Measurements from ENCODE around the gene SETBP1.

Gene SETBP1

DNA sequence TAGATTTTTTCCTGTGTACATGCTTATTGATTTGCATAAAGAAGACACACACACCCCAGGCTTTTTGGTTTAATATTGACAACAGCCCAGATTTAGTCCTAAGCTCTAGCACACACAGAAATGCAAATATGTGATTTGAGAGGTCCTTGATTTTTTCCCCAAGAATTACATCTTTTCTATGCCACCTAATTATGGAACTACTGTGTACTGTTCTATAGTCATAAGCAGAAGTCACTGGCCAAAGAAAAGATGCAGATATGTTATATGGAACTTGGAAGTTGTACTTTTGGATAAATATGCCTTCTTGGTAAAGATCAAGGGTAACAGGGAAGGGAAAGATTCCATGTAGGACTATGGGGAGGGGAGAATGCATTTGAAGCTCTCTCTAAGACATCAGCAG, 105.6 kb downstream of the SETBP1 start:
- Mint-ChIP-seq H3K9me3 (no peaks in the 10 kb centered on the region), H3K36me3 (ENCODE audit: low read depth) (peaks cover 4% of the 10 kb centered on the region)
- TF ChIP-seq, protein P1, sequence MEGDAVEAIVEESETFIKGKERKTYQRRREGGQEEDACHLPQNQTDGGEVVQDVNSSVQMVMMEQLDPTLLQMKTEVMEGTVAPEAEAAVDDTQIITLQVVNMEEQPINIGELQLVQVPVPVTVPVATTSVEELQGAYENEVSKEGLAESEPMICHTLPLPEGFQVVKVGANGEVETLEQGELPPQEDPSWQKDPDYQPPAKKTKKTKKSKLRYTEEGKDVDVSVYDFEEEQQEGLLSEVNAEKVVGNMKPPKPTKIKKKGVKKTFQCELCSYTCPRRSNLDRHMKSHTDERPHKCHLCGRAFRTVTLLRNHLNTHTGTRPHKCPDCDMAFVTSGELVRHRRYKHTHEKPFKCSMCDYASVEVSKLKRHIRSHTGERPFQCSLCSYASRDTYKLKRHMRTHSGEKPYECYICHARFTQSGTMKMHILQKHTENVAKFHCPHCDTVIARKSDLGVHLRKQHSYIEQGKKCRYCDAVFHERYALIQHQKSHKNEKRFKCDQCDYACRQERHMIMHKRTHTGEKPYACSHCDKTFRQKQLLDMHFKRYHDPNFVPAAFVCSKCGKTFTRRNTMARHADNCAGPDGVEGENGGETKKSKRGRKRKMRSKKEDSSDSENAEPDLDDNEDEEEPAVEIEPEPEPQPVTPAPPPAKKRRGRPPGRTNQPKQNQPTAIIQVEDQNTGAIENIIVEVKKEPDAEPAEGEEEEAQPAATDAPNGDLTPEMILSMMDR (IDR thresholded peaks at IDR 0.05): no peak

DNA sequence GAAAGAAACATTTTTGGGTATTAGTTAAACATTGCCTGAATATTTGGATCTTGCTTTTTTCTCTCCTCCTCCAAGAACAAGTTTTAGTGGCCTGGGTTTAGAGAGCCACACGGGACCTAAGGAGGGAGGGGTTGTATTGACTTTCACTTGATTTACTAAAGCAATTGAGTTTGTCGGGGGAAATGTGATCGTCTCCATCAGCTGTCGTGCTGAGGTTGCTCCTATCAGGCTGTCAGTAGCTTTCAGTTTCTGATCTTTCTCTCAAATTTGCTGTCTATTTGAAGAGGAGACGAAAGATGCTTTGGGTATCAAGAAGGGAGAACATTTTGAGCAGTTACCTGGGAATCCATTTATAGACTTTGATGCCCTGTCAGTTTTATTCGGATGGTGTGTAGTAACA, 106.0 kb downstream of the SETBP1 start:
- H3K36me3 Mint-ChIP-seq (ENCODE audit: low read depth): peaks cover 4% of the 10 kb centered on the region
- peaks cover 84% of the 10 kb centered on the region for H3K4me1 Mint-ChIP-seq
- H3K27me3 Mint-ChIP-seq (ENCODE audit: low read depth, poor library complexity): no peaks in the 10 kb centered on the region
- TF ChIP-seq, protein P1 (IDR thresholded peaks at IDR 0.05): no peak
- peak overlapping the region; percentile 38 for H3K4me3 Mint-ChIP-seq
- H3K9me3 Mint-ChIP-seq: no peaks in the 10 kb centered on the region
- H3K27ac Mint-ChIP-seq: peak overlapping the region; percentile 31
- DNase-seq: peak; percentile 13

More for the DNA sequence above, 105.6 kb downstream of the SETBP1 start:
- Mint-ChIP-seq H3K4me3 (peak overlapping the region; percentile 38), H3K27ac (peak overlapping the region; percentile 31), H3K4me1 (peaks cover 84% of the 10 kb centered on the region), H3K27me3 (ENCODE audit: low read depth, poor library complexity) (no peaks in the 10 kb centered on the region)
- no peak for DNase-seq

DNA sequence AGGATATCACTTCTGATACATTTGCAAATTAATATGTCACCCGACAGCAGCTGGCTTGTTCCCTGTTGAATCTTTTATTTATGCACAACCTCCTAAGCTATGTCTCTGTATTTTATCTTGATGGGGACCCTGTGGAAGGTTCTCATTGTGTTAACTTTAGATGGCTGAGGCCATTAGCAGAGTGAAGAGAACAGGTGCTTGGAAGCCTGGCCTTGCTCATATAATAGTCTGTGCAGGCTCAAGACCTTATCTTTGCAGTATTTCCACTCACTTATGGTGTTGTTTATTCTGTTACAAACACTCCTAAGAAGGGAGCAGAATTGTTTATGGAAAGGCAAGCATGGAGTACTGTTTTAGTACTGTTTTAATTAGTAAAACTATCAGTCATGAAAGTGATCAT, 107.6 kb downstream of the SETBP1 start:
- H3K27ac Mint-ChIP-seq: no peak overlapping the region
- peaks cover under 1% of the 10 kb centered on the region for H3K36me3 Mint-ChIP-seq (ENCODE audit: low read depth)
- H3K9me3 Mint-ChIP-seq: no peaks in the 10 kb centered on the region

DNA sequence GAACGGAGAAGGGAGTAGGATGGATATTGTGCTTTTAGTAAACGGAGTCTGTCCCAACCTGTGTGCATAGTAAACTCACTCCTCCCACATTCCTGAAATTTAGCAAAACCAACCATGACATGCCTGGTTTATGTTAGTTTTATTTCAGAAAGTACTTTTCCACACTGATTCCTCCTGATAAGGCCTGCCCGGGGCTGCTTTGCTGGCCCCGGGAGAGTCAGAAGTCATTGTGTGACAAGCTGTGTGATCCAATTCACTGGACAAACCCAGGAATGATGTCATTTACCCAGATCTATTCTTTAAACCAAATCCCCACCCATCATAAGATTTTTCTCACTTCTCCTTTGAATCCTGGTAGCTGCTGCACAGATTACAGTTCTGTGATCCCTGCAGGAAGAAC, 109.0 kb downstream of the SETBP1 start:
- DNase-seq: peak; percentile 10
- peak overlapping the region; percentile 61 for H3K4me3 Mint-ChIP-seq
- H3K27me3 Mint-ChIP-seq (ENCODE audit: low read depth, poor library complexity): no peaks in the 10 kb centered on the region

More for the DNA sequence above, 107.6 kb downstream of the SETBP1 start:
- Mint-ChIP-seq H3K4me1 (peaks cover 91% of the 10 kb centered on the region), H3K4me3 (no peak overlapping the region), H3K27me3 (ENCODE audit: low read depth, poor library complexity) (no peaks in the 10 kb centered on the region)
- TF ChIP-seq, protein P1 (IDR thresholded peaks at IDR 0.05): no peak
- DNase-seq: no peak

DNA sequence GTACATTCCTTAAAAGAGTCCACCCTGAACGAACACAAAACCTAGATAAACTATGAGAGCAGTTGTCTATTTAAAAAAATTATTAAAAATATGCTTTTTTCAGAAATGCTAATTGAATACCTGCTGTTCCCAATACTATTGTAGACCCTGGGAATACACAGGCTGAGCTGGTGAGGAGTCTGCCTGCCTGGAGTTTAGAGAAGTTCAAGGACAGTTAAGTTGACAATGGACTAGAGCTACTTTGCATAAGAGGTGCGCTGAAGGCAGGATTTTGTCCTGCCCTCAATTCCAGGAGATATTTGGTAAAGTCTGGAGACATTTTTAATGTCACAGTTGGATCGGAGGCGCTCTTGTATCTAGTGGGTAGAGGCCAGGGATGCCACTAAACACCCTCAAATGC, 110.2 kb downstream of the SETBP1 start:
- Mint-ChIP-seq H3K27ac (peak overlapping the region; percentile 26), H3K9me3 (no peaks in the 10 kb centered on the region), H3K27me3 (ENCODE audit: low read depth, poor library complexity) (no peaks in the 10 kb centered on the region), H3K4me3 (no peak overlapping the region), H3K4me1 (peaks cover 74% of the 10 kb centered on the region), H3K36me3 (ENCODE audit: low read depth) (no peaks in the 10 kb centered on the region)
- no peak for DNase-seq
- TF ChIP-seq, protein P1 (IDR thresholded peaks at IDR 0.05): no peak

More for the DNA sequence above, 109.0 kb downstream of the SETBP1 start:
- no peaks in the 10 kb centered on the region for H3K9me3 Mint-ChIP-seq
- H3K27ac Mint-ChIP-seq: peak overlapping the region; percentile 89
- H3K4me1 Mint-ChIP-seq: peaks cover 85% of the 10 kb centered on the region
- no peaks in the 10 kb centered on the region for H3K36me3 Mint-ChIP-seq (ENCODE audit: low read depth)
- TF ChIP-seq, protein P1 (IDR thresholded peaks at IDR 0.05): no peak

DNA sequence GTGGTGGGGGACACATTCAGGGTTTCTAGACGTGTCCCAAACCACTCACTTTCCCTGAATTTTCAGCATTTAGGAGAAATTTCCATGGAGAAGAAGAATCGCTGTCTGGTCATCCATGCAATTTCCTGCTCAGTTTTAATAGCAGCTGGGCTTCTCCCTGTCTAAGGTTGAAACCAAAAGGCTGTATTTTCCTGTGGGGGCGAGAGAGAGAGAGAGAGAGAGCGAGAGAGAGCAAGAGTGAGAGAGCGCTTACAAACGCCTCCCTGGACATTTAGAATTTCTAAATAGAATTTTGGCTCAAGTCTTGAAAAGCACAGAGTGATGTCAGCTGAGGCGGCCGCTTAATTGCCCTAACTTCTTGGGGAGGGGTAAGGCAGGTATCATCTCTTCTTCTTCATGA, 110.8 kb downstream of the SETBP1 start:
- TF ChIP-seq, protein P1 (IDR thresholded peaks at IDR 0.05): no peak
- no peaks in the 10 kb centered on the region for H3K9me3 Mint-ChIP-seq
- H3K27me3 Mint-ChIP-seq (ENCODE audit: low read depth, poor library complexity): no peaks in the 10 kb centered on the region
- H3K4me1 Mint-ChIP-seq: peaks cover 67% of the 10 kb centered on the region
- H3K36me3 Mint-ChIP-seq (ENCODE audit: low read depth): no peaks in the 10 kb centered on the region
- H3K4me3 Mint-ChIP-seq: no peak overlapping the region
- DNase-seq: no peak
- H3K27ac Mint-ChIP-seq: peak overlapping the region; percentile 66

All from nephron progenitor cell (in vitro differentiated cells).